Tibial nerve (tissue), 4 donors: Measurements from ENCODE around the gene PAPPA. TPM values are rescaled to one million over a fixed set of nuclear protein-coding genes. Genes with fewer than 3 reads are reported as not detected.

ENCODE experiments used
- DNase-seq, 2 donors: peaks; one replicate each; pipeline ENCODE4 v3.0.0-alpha.2; 2019; ENCODE audit warnings: low spot score in 2 of 2
- H3K27ac ChIP-seq, 4 donors: fragments of 200-600 bp; sonication (generic) in 3 of 4; one replicate each; pipeline ENCODE4 v1.5.1; 2017 to 2019; ENCODE audit warnings: mild to moderate bottlenecking in 1 of 4
- H3K27me3 ChIP-seq, 2 donors: fragments of 200-600 bp; sonication (generic) in 1 of 2; one replicate each; pipeline versions ENCODE4 v1.5.1 to v1.6.0; 2017 to 2019
- H3K36me3 ChIP-seq, 3 donors: fragments of 200-600 bp; sonication (generic); one replicate each; pipeline ENCODE4 v1.5.1; 2018 to 2019
- H3K4me1 ChIP-seq, 4 donors: fragments of 200-600 bp; sonication (generic) in 3 of 4; one replicate each; pipeline ENCODE4 v1.5.1; 2017 to 2019
- H3K4me3 ChIP-seq, 4 donors: fragments of 200-600 bp; sonication (generic) in 3 of 4; one replicate each; pipeline ENCODE4 v1.5.1; 2017 to 2019; ENCODE audit warnings: mild to moderate bottlenecking in 1 of 4, moderate library complexity in 1 of 4
- H3K9me3 ChIP-seq, 4 donors: fragments of 200-600 bp; sonication (generic) in 3 of 4; one replicate each; pipeline ENCODE4 v1.5.1; 2017 to 2019
- EP300 ChIP-seq, 2 donors: sonication (generic); formaldehyde crosslinking; IDR thresholded peaks; one replicate each; pipeline ENCODE4 v1.6.1; 2017; ENCODE audit warnings: antibody characterized with exemption in 2 of 2, mild to moderate bottlenecking in 1 of 2
- POLR2A ChIP-seq, 2 donors: fragments of 450-650 bp; IDR thresholded peaks; one replicate each; pipeline ENCODE4 v1.6.1; 2017; ENCODE audit warnings: antibody characterized with exemption in 2 of 2, mild to moderate bottlenecking in 2 of 2, moderate library complexity in 2 of 2
- WGBS, 2 donors: methylation state at CpG; one replicate each; pipeline ENCODE4 v1.1.5; 2018; 5-methylcytosine and 5-hydroxymethylcytosine counted together
- total RNA-seq, 4 donors: library from RNA; depleted of rRNA; stranded (reverse); fragments of >200 nt; gene quantifications; one replicate each; pipeline ENCODE4 v1.1.0, GENCODE V29; 2016
- TF ChIP-seq, protein P1 (sequence below), 5 experiments: fragments of 200-600 bp in 3 of 5; fragments of 450-650 bp in 2 of 5; sonication (generic) in 3 of 5; IDR thresholded peaks; one replicate each; pipeline ENCODE4 v1.5.1; 2016 to 2019; ENCODE audit warnings: antibody characterized with exemption in 5 of 5, mild to moderate bottlenecking in 3 of 5, moderate library complexity in 2 of 5

The PAPPA gene
- total RNA-seq, 4 donors from 2014 or later: 1.0 to 8.1 (median 4.0) TPM

DNA sequence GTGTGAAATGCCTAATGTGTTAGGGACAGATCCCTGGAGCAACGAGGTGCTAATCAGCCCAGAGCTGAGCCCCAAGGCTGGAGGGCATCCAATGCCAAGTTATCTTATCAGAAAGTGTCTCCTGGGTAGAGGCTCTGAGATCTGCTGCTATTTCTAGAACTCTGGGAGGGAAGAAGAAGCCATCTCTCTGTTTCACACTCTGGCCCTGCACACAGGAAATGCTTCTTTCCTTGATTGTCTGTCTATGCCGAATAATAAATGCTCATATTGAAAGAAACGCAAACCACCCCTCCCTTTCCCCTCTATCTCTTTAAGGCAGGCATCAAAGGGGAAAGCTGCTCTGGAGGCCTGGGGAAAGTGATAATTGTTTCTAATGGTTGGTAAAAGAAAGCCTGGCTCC, 166.7 kb downstream of the PAPPA start:
- no peaks in the 10 kb centered on the region for H3K36me3 ChIP-seq
- DNase-seq: no peak
- H3K4me1 ChIP-seq: peaks cover 0 to 26% (median 0%) of the 10 kb centered on the region in 4 donors
- H3K27ac ChIP-seq: no peak overlapping the region
- no peaks in the 10 kb centered on the region for H3K27me3 ChIP-seq
- H3K9me3 ChIP-seq: no peaks in the 10 kb centered on the region
- WGBS, 2 donors: 43 to 57% methylated on average over 3 of the region's 3 CpGs
- TF ChIP-seq POLR2A (IDR thresholded peaks at IDR 0.05): no peak
- TF ChIP-seq, protein P1, sequence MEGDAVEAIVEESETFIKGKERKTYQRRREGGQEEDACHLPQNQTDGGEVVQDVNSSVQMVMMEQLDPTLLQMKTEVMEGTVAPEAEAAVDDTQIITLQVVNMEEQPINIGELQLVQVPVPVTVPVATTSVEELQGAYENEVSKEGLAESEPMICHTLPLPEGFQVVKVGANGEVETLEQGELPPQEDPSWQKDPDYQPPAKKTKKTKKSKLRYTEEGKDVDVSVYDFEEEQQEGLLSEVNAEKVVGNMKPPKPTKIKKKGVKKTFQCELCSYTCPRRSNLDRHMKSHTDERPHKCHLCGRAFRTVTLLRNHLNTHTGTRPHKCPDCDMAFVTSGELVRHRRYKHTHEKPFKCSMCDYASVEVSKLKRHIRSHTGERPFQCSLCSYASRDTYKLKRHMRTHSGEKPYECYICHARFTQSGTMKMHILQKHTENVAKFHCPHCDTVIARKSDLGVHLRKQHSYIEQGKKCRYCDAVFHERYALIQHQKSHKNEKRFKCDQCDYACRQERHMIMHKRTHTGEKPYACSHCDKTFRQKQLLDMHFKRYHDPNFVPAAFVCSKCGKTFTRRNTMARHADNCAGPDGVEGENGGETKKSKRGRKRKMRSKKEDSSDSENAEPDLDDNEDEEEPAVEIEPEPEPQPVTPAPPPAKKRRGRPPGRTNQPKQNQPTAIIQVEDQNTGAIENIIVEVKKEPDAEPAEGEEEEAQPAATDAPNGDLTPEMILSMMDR (IDR thresholded peaks at IDR 0.05): no peak
- TF ChIP-seq EP300 (IDR thresholded peaks at IDR 0.05): no peak
- H3K4me3 ChIP-seq: no peak overlapping the region

DNA sequence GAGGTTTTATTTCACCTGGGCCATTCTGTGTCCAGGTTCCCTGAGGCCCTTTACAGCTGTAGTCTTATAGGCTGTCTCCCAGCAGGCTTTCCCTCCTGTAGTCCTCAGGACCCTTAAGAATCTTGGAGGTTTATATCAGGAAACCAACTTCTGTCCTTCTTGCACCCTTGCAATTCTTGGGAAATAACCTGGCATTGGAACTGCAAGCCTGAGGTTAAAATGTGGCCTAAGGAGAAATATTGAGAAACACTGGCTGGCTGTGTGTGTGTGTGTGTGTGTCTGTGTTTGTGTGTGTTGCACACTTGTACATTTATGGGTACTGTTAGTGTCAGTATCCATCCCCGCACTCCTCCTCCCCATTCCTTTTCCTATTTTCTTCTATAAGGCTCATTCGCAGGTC, 168.9 kb downstream of the PAPPA start:
- no peak overlapping the region for H3K4me3 ChIP-seq
- H3K27me3 ChIP-seq: no peaks in the 10 kb centered on the region
- TF ChIP-seq POLR2A (IDR thresholded peaks at IDR 0.05): no peak
- TF ChIP-seq, protein P1 (IDR thresholded peaks at IDR 0.05): no peak
- TF ChIP-seq EP300 (IDR thresholded peaks at IDR 0.05): no peak
- no peaks in the 10 kb centered on the region for H3K9me3 ChIP-seq
- peak in 1 of 2 donors; percentile 20 for DNase-seq
- H3K27ac ChIP-seq: no peak overlapping the region
- H3K4me1 ChIP-seq: peaks cover 0 to 27% (median under 1%) of the 10 kb centered on the region in 4 donors
- WGBS, 2 donors: 73 to 82% methylated on average over 2 of the region's 2 CpGs
- no peaks in the 10 kb centered on the region for H3K36me3 ChIP-seq

DNA sequence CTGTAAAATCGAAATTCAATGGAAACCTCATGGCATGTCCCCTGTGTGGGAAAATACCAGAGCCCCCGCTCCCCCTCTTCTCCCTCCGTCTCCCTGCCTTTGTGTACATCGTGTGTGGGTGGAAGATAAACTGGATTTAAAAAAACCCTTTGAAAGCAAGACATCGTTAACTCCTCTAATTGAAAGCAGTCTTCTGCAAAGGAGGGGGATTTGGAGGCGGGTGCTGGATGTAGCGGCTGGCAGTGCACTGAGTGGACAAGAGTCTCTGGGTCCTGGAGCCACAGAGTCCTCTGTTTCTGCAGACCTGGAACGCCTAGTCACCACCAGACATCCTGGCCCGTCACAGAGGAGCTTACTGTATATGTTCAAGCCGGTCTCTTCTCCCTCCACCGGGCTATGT, 169.4 kb downstream of the PAPPA start:
- no peak for DNase-seq
- no peak overlapping the region for H3K27ac ChIP-seq
- H3K36me3 ChIP-seq: no peaks in the 10 kb centered on the region
- no peak overlapping the region for H3K4me3 ChIP-seq
- TF ChIP-seq POLR2A (IDR thresholded peaks at IDR 0.05) (no peak), EP300 (IDR thresholded peaks at IDR 0.05) (no peak)
- TF ChIP-seq, protein P1 (IDR thresholded peaks at IDR 0.05): no peak
- H3K9me3 ChIP-seq: no peaks in the 10 kb centered on the region
- no peaks in the 10 kb centered on the region for H3K27me3 ChIP-seq
- peaks cover 0 to 28% (median 6%) of the 10 kb centered on the region in 4 donors for H3K4me1 ChIP-seq
- 36 to 42% methylated on average over 11 of the region's 11 CpGs for WGBS, 2 donors

DNA sequence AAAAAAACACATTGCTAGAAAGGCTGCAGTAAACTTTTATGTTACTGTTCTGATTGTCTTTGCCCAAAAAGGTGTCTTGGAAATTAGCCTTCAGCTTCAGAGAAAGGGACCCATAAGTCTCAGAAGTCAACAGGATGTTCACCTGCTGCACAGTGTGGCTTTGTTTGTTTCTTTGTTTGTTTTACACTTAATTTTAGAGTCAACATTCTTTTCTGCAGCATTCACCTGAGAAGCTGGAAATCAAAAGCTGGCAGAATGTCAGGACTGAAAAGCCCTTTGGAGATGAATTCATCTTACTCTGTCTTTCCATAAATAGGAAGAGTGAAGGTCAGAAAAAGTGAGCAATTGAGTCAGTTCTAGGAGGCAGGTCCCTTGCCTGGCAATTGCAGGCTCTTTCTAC, 170.0 kb downstream of the PAPPA start:
- DNase-seq: no peak
- Histone ChIP-seq H3K27me3 (no peaks in the 10 kb centered on the region), H3K4me3 (no peak overlapping the region), H3K36me3 (no peaks in the 10 kb centered on the region), H3K27ac (no peak overlapping the region), H3K9me3 (no peaks in the 10 kb centered on the region), H3K4me1 (peaks cover 0 to 26% (median 6%) of the 10 kb centered on the region in 4 donors)
- TF ChIP-seq POLR2A (IDR thresholded peaks at IDR 0.05): no peak
- no peak for TF ChIP-seq EP300 (IDR thresholded peaks at IDR 0.05)
- TF ChIP-seq, protein P1 (IDR thresholded peaks at IDR 0.05): no peak

- no peak overlapping the region for H3K27ac ChIP-seq
- TF ChIP-seq POLR2A (IDR thresholded peaks at IDR 0.05) (no peak), EP300 (IDR thresholded peaks at IDR 0.05) (no peak)
- TF ChIP-seq, protein P1 (IDR thresholded peaks at IDR 0.05): no peak
- H3K4me3 ChIP-seq: no peak overlapping the region
- H3K9me3 ChIP-seq: no peaks in the 10 kb centered on the region
- DNase-seq: no peak
- no peaks in the 10 kb centered on the region for H3K27me3 ChIP-seq
- peaks cover 0 to 22% (median 6%) of the 10 kb centered on the region in 4 donors for H3K4me1 ChIP-seq
- no peaks in the 10 kb centered on the region for H3K36me3 ChIP-seq
Observed at GRCh38 chr9:116325924-116326323, 172.3 kb downstream of the PAPPA start.
